OCI-LY7 (cell line): ENCODE measurements around the gene PRRX1. TPM values are rescaled to one million over a fixed set of nuclear protein-coding genes. Genes with fewer than 3 reads are reported as not detected.

ENCODE experiments used
- BruUV-seq: library from RNA; stranded (reverse); fragments of 400-500 nt; replicated peaks from 2 replicates; lab custom pipeline; 2021; lab: Mats Ljungman, UMichigan
- CTCF ChIA-PET: fragments of 300-600 bp; sonication (Branson Sonifier 250); formaldehyde crosslinking; loops from one replicate; lab custom pipeline; 2022; ENCODE audit warnings: antibody characterized with exemption; ENCODE audit not compliant: unreplicated experiment; lab: Charles Lee
- POLR2A ChIA-PET: fragments of 300-600 bp; sonication (Branson Sonifier 250); formaldehyde crosslinking; loops from one replicate; lab custom pipeline; 2022; ENCODE audit warnings: antibody characterized with exemption; lab: Charles Lee
- DNase-seq: peaks from one replicate; pipeline ENCODE4 v3.0.0-alpha.2; 2015; ENCODE audit warnings: low spot score
- H2AFZ ChIP-seq: fragments of 200-600 bp; sonication (generic), shearing (Covaris generic); 2 replicates; pipeline ENCODE4 v1.6.1; 2014; ENCODE audit warnings: mild to moderate bottlenecking, antibody characterized with exemption, low read length, moderate library complexity
- H3K27ac ChIP-seq: fragments of 200-600 bp; sonication (generic); 2 replicates; pipeline ENCODE4 v1.5.1; 2014; ENCODE audit warnings: mixed run types, low read depth, mild to moderate bottlenecking, moderate library complexity, low read length, inconsistent platforms; ENCODE audit not compliant: poor library complexity, severe bottlenecking
- H3K36me3 ChIP-seq: fragments of 200-600 bp; sonication (generic); 2 replicates; pipeline ENCODE4 v1.6.1; 2014; ENCODE audit warnings: mild to moderate bottlenecking, antibody characterized with exemption, low read length, moderate library complexity, mixed read lengths; ENCODE audit not compliant: insufficient read depth
- H3K4me1 ChIP-seq: fragments of 200-600 bp; sonication (generic); 2 replicates; pipeline ENCODE4 v1.5.1; 2014; ENCODE audit warnings: mild to moderate bottlenecking, low read length; ENCODE audit not compliant: insufficient read depth, poor library complexity, severe bottlenecking
- H3K4me2 ChIP-seq: fragments of 200-600 bp; sonication (generic); 2 replicates; pipeline ENCODE4 v1.6.1; 2014; ENCODE audit warnings: mild to moderate bottlenecking, low read length
- H3K4me3 ChIP-seq: fragments of 200-600 bp; sonication (generic); 2 replicates; pipeline ENCODE4 v1.5.1; 2014; ENCODE audit warnings: mild to moderate bottlenecking, low read depth, low read length; ENCODE audit not compliant: poor library complexity, severe bottlenecking
- H3K79me2 ChIP-seq: fragments of 200-600 bp; sonication (generic); 2 replicates; pipeline ENCODE4 v1.6.1; 2016; ENCODE audit warnings: low read depth, mild to moderate bottlenecking, low read length, moderate library complexity, mixed read lengths; ENCODE audit not compliant: insufficient read depth
- H3K9me2 ChIP-seq: fragments of 200-600 bp; sonication (generic); 2 replicates; pipeline ENCODE4 v1.6.1; 2016; ENCODE audit warnings: mild to moderate bottlenecking, low read length, mixed read lengths; ENCODE audit not compliant: insufficient read depth
- H3K9me3 ChIP-seq: fragments of 200-600 bp; sonication (generic); 2 replicates; pipeline ENCODE4 v1.6.1; 2014; ENCODE audit warnings: mild to moderate bottlenecking, mixed run types, low read length, mixed read lengths
- H4K20me1 ChIP-seq: fragments of 200-600 bp; sonication (generic); 2 replicates; pipeline ENCODE4 v1.6.1; 2014; ENCODE audit warnings: mild to moderate bottlenecking, antibody characterized with exemption, low read length, moderate library complexity, mixed read lengths; ENCODE audit not compliant: insufficient read depth
- EZH2phosphoT487 ChIP-seq: fragments of 200-600 bp; sonication (generic); IDR thresholded peaks from 2 replicates; pipeline ENCODE4 v1.6.1; 2018; ENCODE audit warnings: low read depth, borderline replicate concordance, mild to moderate bottlenecking, mixed run types, antibody characterized with exemption, low read length, moderate library complexity, mixed read lengths
- intact Hi-C: fragments of 100-400 bp; cut with micrococcal nuclease; formaldehyde crosslinking; loops from one replicate; pipeline ENCODE4 v1.10.0; 2022; ENCODE audit not compliant: unreplicated experiment
- total RNA-seq, 2 experiments: library from RNA; depleted of rRNA in 1 of 2; stranded (reverse); fragments of >200 nt in 1 of 2; shearing (Covaris generic) in 1 of 2; gene quantifications; 2 replicates each; pipeline ENCODE4 v1.2.3, GENCODE V29; 2014 to 2022
- TF ChIP-seq, protein P1 (sequence below): fragments of 200-600 bp; sonication (generic); conservative IDR thresholded peaks from 2 replicates; pipeline ENCODE4 v1.5.1; 2014; ENCODE audit warnings: mild to moderate bottlenecking, antibody characterized with exemption, low read length, moderate library complexity, mixed read lengths

The PRRX1 gene
- total RNA-seq, 2 experiments from 2014 or later = not detected

- H3K79me2 ChIP-seq = no peaks in the 10 kb centered on the region
- H4K20me1 ChIP-seq = no peaks in the 10 kb centered on the region
- no peak overlapping the region for H2AFZ ChIP-seq
- H3K9me2 ChIP-seq = no peaks in the 10 kb centered on the region
- no peak overlapping the region for H3K4me2 ChIP-seq
- ChIA-PET POLR2A (interaction anchor here (0.6 kb wide), 1 partner anchor 83 kb away, joined by 3 read pairs; no protein-coding TSS in a partner anchor), CTCF (no interaction called here)
- BruUV-seq = no TSS peak
- no peak overlapping the region for H3K4me3 ChIP-seq
- no peaks in the 10 kb centered on the region for H3K36me3 ChIP-seq
- intact Hi-C loops = no loop called here
- DNase-seq = no peak
- TF ChIP-seq, protein P1, sequence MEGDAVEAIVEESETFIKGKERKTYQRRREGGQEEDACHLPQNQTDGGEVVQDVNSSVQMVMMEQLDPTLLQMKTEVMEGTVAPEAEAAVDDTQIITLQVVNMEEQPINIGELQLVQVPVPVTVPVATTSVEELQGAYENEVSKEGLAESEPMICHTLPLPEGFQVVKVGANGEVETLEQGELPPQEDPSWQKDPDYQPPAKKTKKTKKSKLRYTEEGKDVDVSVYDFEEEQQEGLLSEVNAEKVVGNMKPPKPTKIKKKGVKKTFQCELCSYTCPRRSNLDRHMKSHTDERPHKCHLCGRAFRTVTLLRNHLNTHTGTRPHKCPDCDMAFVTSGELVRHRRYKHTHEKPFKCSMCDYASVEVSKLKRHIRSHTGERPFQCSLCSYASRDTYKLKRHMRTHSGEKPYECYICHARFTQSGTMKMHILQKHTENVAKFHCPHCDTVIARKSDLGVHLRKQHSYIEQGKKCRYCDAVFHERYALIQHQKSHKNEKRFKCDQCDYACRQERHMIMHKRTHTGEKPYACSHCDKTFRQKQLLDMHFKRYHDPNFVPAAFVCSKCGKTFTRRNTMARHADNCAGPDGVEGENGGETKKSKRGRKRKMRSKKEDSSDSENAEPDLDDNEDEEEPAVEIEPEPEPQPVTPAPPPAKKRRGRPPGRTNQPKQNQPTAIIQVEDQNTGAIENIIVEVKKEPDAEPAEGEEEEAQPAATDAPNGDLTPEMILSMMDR = no peak
- TF ChIP-seq EZH2phosphoT487 = no peak
- no peak overlapping the region for H3K27ac ChIP-seq
- H3K4me1 ChIP-seq = no peaks in the 10 kb centered on the region
- no peaks in the 10 kb centered on the region for H3K9me3 ChIP-seq
Observed at GRCh38 chr1:170664828-170665612, 1.1 kb downstream of the PRRX1 start.

- Histone ChIP-seq H3K4me2 (no peak overlapping the region), H3K27ac (no peak overlapping the region), H3K9me2 (no peaks in the 10 kb centered on the region), H3K9me3 (no peaks in the 10 kb centered on the region), H4K20me1 (no peaks in the 10 kb centered on the region), H3K36me3 (no peaks in the 10 kb centered on the region), H2AFZ (no peak overlapping the region), H3K4me1 (no peaks in the 10 kb centered on the region), H3K79me2 (no peaks in the 10 kb centered on the region), H3K4me3 (no peak overlapping the region)
- BruUV-seq = no TSS peak
- POLR2A ChIA-PET = no interaction called here
- TF ChIP-seq, protein P1 = no peak
- TF ChIP-seq EZH2phosphoT487 = no peak
- intact Hi-C loops = no loop called here
- DNase-seq = no peak
- CTCF ChIA-PET = no interaction called here
Observed at GRCh38 chr1:170665629-170666028, 1.7 kb downstream of the PRRX1 start.
